ENCODE data around the gene SND1. TPM values are rescaled to one million over a fixed set of nuclear protein-coding genes. Genes with fewer than 3 reads are reported as not detected.

Gene SND1
- total and polyA plus RNA-seq, 7 donors: 29.2 to 72.8 (median 48.2) TPM

DNA sequence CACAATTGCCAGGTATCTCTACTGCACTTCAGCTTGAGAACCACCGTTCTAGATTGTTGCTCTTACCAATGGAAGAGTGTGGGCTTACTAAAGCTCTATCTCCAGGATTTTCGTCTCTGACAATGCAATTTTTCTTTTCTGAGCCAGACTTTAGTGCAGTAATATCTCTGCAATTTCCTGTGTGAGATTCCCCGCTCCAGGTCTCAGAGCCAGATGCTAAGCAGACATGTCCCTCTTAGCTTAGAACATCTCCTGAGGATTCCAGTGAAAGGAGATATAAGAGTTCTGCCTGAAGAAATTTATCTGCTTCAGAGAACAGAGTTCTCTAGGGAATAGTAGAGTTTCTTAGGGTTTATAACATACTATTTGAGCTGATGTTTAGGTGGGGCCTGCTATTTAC is 82.0 kb downstream of the SND1 start:
- TF ChIP-seq, protein P1, sequence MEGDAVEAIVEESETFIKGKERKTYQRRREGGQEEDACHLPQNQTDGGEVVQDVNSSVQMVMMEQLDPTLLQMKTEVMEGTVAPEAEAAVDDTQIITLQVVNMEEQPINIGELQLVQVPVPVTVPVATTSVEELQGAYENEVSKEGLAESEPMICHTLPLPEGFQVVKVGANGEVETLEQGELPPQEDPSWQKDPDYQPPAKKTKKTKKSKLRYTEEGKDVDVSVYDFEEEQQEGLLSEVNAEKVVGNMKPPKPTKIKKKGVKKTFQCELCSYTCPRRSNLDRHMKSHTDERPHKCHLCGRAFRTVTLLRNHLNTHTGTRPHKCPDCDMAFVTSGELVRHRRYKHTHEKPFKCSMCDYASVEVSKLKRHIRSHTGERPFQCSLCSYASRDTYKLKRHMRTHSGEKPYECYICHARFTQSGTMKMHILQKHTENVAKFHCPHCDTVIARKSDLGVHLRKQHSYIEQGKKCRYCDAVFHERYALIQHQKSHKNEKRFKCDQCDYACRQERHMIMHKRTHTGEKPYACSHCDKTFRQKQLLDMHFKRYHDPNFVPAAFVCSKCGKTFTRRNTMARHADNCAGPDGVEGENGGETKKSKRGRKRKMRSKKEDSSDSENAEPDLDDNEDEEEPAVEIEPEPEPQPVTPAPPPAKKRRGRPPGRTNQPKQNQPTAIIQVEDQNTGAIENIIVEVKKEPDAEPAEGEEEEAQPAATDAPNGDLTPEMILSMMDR (IDR thresholded peaks at IDR 0.05): no peak
- Histone ChIP-seq H3K27ac (no peak overlapping the region), H3K4me1 (no peaks in the 10 kb centered on the region), H3K27me3 (ENCODE audit: insufficient read depth in 3 of 3, low read length in 2 of 3) (no peaks in the 10 kb centered on the region), H3K4me3 (no peak overlapping the region), H3K36me3 (ENCODE audit: insufficient read depth in 1 of 2, low read depth in 1 of 2) (peaks cover 0 to 28% of the 10 kb centered on the region in 2 donors), H3K9me3 (no peaks in the 10 kb centered on the region)
- DNase-seq: no peak
- 71 to 84% (median 81%) methylated on average over 3 of the region's 3 CpGs for WGBS, 3 donors
- ATAC-seq: no peak
- intact Hi-C loops (cut with DNase I): no loop called here

DNA sequence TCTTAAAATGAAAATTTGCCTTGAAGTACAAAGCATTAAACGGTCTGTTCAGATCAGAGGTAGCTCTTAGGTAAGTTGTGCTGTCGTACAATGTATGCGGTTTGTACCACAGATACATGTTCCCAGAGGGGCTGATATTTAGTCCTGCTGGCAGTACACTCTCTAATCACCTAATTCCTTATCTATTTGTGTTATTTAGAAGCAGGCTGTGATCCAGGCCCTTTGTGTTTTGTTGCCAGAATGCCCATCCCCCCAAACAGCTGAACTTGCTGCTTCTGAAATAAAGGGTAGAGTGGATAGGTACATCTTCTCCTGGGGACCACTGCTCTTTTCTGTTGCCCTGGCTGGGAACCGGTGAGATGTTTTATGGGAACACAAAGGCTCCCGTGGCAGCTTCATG is 84.5 kb downstream of the SND1 start:
- no peaks in the 10 kb centered on the region for H3K4me1 ChIP-seq

DNA sequence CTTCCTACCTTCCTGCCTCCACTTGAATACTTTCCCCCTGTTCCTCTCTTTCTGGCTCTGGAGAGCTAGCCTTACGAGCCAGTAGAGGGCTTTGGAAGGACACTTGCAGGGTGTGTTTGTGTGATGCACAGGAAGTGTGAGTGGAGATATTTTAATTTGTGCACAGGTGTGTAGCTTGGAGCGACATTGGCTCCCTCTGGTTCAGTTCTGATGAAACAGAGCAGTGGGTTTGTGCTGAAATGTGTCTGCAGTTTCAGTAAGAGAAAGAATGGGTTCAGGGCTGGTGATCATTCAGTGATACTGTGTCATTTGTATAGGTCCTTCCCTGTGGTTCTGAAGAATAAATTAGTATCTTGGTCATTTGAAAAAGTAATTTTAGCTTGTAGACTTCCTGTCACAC is 86.9 kb downstream of the SND1 start:
- intact Hi-C loops (cut with DNase I): no loop called here
- TF ChIP-seq, protein P1 (IDR thresholded peaks at IDR 0.05): no peak
- Histone ChIP-seq H3K4me3 (no peak overlapping the region), H3K9me3 (no peaks in the 10 kb centered on the region), H3K27me3 (ENCODE audit: insufficient read depth in 3 of 3, low read length in 2 of 3) (no peaks in the 10 kb centered on the region), H3K27ac (no peak overlapping the region), H3K36me3 (ENCODE audit: insufficient read depth in 1 of 2, low read depth in 1 of 2) (peaks cover 0 to 8% of the 10 kb centered on the region in 2 donors), H3K4me1 (peaks cover 4% of the 10 kb centered on the region)
- 89 to 95% (median 90%) methylated on average over 2 of the region's 2 CpGs for WGBS, 3 donors
- ATAC-seq (no peak), DNase-seq (no peak)

More for the DNA sequence above, 84.5 kb downstream of the SND1 start:
- TF ChIP-seq, protein P1 (IDR thresholded peaks at IDR 0.05): no peak
- DNase-seq: no peak
- intact Hi-C loops (cut with DNase I): no loop called here
- Histone ChIP-seq H3K36me3 (ENCODE audit: insufficient read depth in 1 of 2, low read depth in 1 of 2) (peaks cover 0 to 23% of the 10 kb centered on the region in 2 donors), H3K27ac (no peak overlapping the region), H3K9me3 (no peaks in the 10 kb centered on the region), H3K4me3 (no peak overlapping the region), H3K27me3 (ENCODE audit: insufficient read depth in 3 of 3, low read length in 2 of 3) (no peaks in the 10 kb centered on the region)
- no peak for ATAC-seq
- WGBS, 3 donors: 55 to 80% (median 56%) methylated on average over 5 of the region's 5 CpGs

DNA sequence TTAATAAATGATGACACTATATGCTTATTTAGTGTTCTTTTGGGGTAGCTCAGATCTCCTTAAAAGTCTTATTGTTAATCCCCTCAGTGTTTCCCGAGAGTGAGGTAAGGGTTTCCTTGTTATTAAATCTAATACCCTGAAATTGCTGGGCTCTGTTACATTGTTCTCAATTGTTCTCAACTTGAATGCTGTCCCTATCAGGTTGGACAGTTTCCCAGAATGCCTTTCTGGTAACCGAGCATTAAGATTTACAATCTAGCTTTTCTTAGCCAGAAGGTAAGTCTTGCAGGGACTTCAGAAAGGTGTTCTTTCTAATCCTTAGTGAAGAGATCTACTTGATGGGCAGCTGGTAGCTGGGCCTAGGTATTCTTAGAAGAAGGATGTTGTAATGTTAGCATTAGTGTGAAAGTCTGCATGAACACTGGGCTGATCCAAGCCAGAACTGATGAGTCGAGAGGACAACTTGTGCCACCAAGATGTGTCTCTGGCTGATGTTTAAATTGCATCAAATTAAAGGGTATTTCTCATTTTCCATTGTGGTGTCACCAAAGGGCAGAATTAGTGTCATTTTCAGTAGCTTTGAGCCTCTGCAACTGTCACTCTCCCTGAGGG is 89.9 kb downstream of the SND1 start:
- no peak overlapping the region for H3K4me3 ChIP-seq
- DNase-seq: no peak
- peak in 3 of 4 donors; percentile 45 to 80 (median 80) for ATAC-seq
- H3K27me3 ChIP-seq (ENCODE audit: insufficient read depth in 3 of 3, low read length in 2 of 3): no peaks in the 10 kb centered on the region
- peaks cover 4% of the 10 kb centered on the region for H3K4me1 ChIP-seq
- H3K9me3 ChIP-seq: no peaks in the 10 kb centered on the region
- H3K36me3 ChIP-seq (ENCODE audit: insufficient read depth in 1 of 2, low read depth in 1 of 2): no peaks in the 10 kb centered on the region
- H3K27ac ChIP-seq: no peak overlapping the region
- 28 to 51% (median 38%) methylated on average over 3 of the region's 3 CpGs for WGBS, 3 donors
- TF ChIP-seq, protein P1 (IDR thresholded peaks at IDR 0.05): no peak
- intact Hi-C loops (cut with DNase I): no loop called here

DNA sequence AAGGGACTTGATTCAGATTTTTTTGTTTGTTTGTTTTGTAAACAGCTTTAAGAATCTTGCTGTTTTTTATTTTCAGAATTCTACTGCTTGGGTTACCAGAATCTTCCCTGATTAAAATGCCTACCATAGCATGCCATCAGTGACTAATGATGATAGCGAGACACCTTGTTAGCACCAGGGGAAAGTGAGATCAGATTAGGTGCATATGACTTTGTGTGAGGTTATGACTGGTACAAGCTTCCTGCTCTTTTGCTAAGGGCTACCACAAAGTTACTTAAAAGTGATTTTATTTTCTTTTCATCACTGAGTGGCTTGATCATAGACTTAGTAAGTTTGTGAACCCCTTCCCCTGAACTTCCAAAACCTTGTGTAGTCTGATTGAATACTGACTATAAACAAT is 93.5 kb downstream of the SND1 start:
- H3K9me3 ChIP-seq: no peaks in the 10 kb centered on the region
- ATAC-seq: no peak
- peaks cover 4% of the 10 kb centered on the region for H3K4me1 ChIP-seq
- no peaks in the 10 kb centered on the region for H3K36me3 ChIP-seq (ENCODE audit: insufficient read depth in 1 of 2, low read depth in 1 of 2)
- TF ChIP-seq, protein P1 (IDR thresholded peaks at IDR 0.05): no peak
- H3K27ac ChIP-seq: no peak overlapping the region
- no peak overlapping the region for H3K4me3 ChIP-seq
- no peaks in the 10 kb centered on the region for H3K27me3 ChIP-seq (ENCODE audit: insufficient read depth in 3 of 3, low read length in 2 of 3)
- intact Hi-C loops (cut with DNase I): no loop called here
- DNase-seq: no peak
- 97 to 100% (median 97%) methylated on average over 1 of the region's 1 CpG for WGBS, 3 donors
